Suppressor macrophage (primary cell): ENCODE results near the gene AURKAIP1.

Experiments
- DNase-seq, 4 experiments: peaks; one replicate each; pipeline ENCODE4 v3.0.0-alpha.2; 2020 to 2022

Gene AURKAIP1

GRCh38 chr1:1359664-1360468 lies 15.1 kb downstream of the AURKAIP1 start:
- DNase-seq, result no peak

GRCh38 chr1:1359308-1359663 lies 15.7 kb downstream of the AURKAIP1 start:
- no peak for DNase-seq

DNA sequence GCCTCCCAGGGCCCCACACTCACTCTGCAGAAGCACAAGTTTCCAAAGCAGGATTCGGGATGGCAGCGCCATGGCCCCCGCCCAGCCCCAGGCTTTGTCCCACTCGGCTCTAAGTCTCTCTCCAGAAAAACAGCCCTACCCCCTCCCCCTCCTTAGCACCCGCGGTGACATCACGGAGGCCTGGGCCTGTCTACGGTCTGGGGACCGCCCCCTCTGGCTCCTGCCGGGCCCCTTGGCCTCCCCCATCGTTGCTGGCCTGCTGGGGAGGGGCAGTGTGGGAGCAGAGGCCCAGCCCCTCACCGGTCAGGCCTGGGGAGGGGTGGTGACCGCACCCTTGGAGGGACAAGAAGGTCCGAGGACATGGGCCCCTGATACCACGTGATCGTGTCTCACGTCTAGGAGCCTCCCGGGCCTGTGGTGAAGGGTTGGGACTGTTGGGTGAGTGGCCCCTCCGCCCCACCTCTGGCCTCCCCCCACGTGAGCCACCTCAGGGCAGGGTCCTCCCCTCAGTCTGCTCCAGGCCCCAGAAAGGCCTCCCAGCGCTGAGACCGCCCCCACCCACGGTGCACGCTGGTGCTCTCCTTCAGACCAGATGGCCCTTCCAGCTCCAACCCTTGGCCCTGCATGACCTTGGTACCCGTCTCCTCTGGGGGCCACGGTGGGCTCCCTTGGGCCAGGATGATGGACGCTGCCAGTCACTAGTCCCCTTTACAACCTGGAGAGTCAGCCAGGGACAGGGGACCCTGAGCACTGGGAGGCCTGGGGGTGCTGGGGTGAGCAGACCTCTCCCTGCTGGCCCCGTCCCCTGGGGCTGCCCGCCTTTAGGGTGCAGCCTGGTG lies 16.4 kb downstream of the AURKAIP1 start, which contains the start of gene MXRA8:
TSS of gene MXRA8 (minus strand) at position 123 of the 839 bp plus-strand sequence. CDS start at position 72, 51 bp downstream.
- DNase-seq, result peak in 1 of 4 experiments; percentile 4

DNA sequence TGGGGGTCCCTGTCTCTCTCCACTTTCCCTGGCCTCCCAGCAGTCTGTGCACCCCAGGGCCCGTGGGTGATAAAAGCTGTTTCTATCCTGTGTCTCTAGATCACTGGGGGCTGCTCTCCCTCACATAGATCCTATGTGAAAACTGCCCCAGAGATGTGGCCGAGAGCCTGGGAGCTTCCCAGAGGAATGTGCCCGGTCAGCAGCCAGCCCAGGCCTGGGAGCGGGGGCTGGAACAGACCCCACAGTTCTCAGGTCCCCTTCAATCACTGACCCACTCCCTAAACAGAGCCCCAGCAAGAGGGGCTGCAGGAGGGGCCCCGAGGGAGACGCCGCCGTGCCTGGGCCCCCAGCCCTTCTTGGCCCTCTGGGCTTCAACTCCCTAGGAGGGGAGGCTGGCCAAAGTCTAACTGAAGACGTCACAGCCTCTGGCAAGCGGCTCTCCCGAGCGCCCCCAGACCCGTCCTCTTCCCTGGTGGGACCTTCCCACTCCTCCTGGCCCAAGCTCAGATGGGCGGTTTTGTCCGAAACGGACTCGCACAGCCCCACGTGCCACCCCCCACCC lies 17.1 kb downstream of the AURKAIP1 start:
- DNase-seq, result no peak

- DNase-seq, result no peak
Measured at GRCh38 chr1:1356796-1357401, 18.1 kb downstream of the AURKAIP1 start.

DNA sequence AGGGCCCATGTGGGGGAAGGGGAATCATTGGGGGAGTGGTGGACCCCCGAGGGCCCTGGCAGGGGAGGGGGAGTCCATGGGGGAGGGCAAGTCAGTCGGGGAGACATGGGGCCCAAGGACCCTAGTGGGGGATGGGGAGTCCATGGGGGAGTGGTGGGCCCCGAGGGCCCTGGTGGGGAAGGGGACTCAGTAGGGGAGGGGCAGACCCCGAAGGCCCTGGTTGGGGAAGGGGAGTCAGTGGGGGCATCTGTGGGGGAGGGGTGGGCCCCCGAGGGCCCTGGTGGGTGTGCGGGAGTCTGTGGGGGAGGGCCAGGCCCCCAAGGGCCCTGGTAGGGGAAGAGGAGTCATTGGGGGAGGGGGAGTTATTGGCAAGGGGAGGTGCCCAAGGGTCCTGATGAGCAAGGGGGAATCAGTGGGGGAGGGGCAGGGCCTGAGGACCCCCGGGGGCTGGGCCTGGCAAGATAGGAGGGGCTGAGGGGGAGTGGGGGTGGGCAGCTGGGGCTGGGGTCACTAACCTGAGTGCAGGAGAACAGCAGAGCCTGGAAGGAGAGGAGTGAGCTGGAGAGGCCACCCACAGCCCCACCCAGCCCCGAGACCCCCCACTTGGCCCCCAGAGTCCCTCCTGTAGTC lies 18.7 kb downstream of the AURKAIP1 start:
- DNase-seq, result no peak

- peak; percentile 31 to 75 (median 58) for DNase-seq
Measured at GRCh38 chr1:1355416-1355815, 19.6 kb downstream of the AURKAIP1 start.

DNA sequence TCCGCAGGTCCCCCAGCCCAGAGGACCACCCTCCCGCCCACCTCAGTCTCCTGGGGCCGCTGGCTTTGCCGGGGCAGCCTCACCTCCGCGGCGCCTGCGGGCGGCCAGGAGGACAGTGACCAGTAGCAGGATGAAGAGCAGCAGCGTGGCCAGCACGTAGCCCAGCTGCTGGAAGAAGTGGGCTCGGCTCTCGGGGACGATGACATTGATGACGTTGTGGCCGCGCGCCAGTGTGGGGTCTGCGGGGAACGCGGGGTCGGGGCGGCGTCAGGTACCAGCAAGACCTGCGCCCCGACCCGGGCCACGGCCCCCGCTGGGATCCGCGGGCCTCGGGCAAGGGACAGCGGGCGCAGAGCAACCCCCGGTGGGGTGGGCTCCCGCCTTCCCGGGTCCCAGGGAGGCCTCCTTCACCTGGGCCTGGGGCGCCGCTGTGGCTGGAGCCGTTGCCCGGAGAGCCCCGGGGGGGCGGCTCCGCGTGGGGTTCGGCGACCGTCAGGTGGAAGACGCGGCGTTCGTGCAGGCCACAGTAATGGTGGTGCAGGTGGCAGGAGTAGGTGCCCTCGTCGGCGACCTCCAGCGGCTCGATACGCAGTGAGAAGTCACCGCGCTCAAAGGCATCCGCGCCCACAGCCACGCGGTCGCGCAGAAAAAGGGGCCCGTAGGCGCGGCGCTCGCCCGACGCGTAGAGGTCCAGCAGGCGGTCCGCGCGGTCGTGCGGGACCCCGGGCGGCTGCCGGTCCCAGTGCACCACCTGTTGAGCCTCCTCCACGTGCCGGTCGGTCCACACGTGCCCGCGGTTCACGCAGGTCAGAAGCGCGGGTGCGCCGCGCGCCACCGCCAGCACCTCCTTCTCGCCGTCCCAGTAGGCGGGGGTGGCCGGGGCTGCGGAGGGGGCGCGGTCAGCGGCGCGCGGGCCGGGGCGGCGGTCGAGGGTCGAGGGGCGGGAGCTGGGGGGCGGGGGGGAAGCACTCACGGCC lies 20.4 kb downstream of the AURKAIP1 start:
- DNase-seq, result no peak

DNA sequence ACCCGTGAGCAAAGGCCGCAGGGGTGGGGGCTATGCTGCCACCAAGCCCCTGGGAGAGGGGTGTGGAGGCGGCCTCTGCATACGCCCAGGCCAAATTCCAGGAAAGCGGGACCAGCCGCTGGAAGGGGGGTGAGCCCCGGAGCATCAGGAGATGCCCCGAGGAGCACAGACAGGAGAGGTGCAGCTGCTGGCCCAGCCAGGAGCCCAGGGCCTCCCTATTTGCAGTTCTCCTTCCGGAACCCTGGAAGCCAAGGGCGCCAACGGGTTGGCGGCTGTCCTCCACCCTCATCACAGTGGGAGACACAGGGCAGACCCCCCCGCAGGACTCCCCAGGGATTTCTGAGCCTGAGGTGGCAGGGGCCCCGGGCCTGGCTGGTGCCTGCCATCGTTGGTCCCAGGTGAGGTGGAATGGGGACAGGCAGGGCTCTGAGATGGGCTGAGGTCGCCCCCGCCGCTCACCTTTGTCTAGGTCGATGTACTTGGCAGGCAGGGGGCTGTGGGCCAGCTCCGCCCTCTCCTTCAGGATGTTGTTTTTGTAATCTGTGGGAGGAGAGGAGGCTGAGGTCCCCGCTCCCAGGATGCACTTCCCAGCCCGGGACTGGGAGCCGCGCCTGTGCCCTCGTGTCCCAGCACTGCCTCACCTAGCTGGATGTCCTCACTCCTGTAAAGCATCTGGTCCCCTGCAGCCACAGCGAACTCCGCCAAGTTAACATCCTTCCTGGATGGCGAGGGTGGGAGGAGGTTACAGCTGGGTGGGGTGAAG lies 21.4 kb downstream of the AURKAIP1 start:
- no peak for DNase-seq

DNA sequence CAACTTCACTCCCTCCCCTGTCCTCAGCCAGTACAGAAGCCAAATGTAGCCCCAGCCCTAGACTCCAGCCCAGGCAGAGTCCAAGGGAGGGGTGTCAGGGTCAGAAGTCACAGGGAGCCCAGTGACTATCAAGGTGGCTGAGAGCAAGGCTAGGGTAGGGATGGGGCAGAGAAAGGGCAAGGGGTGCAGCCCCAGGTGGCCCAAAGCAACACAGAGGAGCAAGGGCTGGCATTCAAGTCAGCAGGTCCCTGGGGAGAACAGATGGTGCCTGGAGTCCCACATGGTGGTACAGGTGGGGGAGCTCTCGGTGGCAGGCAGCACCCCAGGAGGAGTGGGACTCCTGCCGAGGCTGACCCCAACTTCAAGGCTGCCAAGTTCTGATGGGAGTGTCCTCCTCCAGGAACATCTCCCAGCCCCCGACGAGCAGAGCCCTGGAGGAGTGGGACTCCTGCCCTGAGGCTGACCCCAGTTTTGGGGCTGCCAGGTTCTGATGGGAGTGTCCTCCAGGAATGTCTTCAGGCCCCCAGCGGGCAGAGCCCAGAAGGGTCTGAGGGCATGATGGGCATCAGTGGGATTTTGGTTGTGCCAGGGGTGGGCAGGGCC lies 22.1 kb downstream of the AURKAIP1 start:
- DNase-seq, result no peak

DNA sequence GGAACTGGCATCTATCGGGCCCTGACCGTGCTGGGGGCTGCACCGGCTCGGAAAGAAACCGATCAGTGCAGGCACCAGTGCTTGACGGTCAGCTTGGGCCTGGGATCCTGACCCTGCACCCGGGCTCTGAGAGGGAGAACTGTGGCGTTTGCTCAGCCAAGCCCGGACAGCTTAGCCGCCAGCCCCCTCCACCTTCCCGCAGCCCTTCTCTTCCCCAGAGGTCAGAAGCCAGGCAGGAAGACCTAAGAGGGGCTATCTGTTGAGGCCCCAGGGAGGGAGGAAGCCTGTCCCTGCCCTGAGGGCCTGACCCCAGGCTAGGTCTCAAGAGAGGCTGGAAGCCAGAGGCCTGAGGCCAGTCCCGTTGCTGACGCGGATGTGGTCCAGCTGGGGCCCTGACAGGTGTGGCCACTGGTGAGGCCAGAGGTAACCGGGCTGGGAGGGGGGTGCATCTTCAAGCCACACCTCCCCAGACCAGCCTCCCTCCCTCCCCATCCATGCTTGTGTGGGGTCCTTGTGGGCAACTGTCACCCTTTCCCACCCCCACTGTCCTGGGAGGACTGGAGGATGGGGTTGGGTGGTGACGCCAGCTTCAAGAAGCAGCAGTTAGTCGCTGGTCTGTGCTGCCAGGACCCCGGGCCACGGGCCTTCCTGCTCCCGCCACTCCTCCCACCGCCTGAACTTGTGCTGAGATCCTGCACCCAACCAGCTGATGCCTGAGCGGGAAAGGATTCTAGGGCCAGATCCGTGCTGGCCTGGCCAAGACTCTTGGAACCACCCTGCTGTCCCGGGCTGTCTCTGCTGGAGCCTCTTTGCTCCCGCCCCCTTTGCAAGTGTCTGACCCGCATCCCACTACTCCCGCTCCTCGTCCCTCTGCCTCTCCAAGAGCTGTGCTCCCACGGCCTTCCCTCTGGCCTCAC lies 23.2 kb downstream of the AURKAIP1 start:
- DNase-seq, result no peak

DNA sequence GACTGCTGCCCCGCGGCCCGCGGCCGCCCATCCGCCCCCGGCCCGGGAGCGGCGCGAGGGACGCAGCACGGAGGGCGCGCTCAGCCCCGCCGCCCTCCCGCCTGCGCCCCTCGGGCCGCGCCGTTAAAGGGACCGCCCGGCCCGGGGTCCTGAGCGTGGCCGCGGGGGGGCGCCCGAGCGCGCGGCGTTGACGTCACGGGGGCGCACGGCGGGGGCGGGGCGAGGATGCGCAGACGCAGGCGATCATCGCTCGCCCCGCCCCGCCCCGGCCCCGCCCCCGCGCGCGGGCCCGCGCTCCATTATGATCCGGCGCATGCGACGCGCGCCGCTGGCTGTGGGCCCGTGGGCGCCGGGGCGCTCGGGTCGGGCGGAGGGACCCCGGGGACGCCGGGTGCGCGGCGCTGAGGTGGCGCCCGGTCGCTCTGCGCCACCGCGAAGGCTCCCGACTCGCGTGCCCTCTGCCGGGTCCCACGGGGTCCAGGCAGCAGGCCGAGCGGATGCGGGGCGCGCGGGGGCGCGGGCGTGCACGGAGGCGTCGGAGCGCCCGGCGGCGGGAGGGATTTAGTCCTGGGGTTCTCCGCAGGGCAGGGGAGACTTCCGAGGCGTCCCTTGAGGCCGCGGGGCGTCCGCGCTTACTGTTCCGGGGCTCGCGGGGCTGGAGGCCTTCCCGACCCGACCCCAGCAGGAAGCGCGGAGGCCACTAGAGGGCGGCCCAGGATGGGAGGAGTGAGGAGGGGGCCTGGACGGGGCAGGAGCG lies 25.6 kb downstream of the AURKAIP1 start, which contains the start of gene DVL1:
TSS of gene DVL1 (minus strand) at position 163 of the 757 bp plus-strand sequence. CDS start 353 bp downstream, outside the sequence.
- DNase-seq, result peak; percentile 69 to 93 (median 88)

GRCh38 chr1:1348420-1349255 lies 26.4 kb downstream of the AURKAIP1 start:
- peak in 2 of 4 experiments; percentile 7 to 30 for DNase-seq

DNA sequence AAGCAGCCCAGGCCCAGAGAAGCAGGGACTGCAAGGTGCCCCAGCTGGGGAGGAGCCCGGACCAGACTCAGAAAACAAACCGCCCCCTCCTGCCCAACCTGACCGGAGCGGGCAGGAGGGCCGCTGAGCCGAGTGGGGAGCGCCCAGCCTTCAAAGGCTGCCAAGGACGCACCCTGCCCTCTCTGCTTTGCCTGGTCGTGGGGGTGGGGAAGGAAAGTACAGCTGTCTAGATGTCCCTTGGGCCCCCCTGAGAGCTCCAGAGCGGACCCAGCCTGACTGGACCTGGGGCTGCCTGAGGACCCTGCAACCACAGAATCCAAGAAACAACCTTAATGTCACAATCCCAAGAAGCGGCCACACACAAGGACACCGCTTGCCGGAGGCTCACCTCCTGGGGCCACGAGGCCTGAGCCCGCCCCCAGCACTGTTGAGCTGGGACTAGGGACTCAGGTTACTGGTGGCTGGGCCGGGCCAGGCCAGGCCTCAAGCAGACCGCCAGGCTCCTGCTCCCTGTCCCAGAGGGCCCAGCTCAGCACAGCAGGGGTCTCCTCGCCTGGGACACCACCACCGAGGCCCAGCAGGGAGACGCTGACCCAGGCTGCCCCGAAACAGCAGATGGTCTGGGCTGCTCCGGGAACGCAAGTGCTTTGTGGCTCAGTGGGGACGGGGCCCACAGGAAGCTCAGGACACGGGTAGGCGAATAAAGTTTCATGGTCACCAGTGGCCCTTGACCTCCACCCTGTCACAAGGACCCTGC lies 27.2 kb downstream of the AURKAIP1 start:
- DNase-seq, result no peak

DNA sequence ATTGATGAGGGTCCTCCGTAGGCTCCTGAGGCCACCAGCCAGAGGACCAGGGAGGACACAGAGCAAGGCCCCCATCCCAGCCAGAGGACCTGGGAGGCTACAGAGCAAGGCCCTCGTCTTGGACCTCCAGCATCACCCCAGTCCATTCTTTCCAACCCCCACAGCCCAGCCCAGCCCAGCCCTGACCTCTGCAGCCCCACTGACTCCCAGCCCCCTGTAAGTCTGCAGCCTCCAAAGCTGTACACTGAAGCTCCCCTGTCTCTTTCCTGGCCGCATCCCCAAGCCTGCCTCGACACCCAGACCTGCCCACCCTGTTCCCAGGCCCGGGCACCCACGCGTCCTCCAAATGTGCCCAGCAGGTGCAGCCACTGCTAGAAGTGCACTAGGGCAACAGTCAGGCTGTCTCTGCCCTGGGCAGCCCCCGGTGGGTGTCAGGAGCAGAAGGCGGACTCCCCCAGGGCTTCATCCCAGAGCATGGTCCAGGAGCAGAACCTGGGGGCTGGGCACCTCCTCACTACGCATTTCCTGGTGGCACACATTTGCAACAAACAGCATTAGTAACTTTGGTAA lies 27.9 kb downstream of the AURKAIP1 start:
- DNase-seq, result no peak

- DNase-seq, result no peak
Measured at GRCh38 chr1:1346501-1346890, 28.5 kb downstream of the AURKAIP1 start.
